Epithelial cell of prostate (primary cell): ENCODE measurements around the gene STXBP3.
"Not testable (repeated sequence)": the region's sequence is repeated elsewhere in the genome, so short reads cannot be mapped to it uniquely, and the experiment has no call there.

ENCODE experiments used
- DNase-seq: peaks from one replicate; pipeline ENCODE4 v3.0.0-alpha.2; 2011; ENCODE audit warnings: low read depth, low spot score
- H3K27ac ChIP-seq: fragments of 450-650 bp; 2 replicates; pipeline ENCODE4 v1.5.1; 2017; ENCODE audit warnings: mild to moderate bottlenecking

Gene STXBP3

DNA sequence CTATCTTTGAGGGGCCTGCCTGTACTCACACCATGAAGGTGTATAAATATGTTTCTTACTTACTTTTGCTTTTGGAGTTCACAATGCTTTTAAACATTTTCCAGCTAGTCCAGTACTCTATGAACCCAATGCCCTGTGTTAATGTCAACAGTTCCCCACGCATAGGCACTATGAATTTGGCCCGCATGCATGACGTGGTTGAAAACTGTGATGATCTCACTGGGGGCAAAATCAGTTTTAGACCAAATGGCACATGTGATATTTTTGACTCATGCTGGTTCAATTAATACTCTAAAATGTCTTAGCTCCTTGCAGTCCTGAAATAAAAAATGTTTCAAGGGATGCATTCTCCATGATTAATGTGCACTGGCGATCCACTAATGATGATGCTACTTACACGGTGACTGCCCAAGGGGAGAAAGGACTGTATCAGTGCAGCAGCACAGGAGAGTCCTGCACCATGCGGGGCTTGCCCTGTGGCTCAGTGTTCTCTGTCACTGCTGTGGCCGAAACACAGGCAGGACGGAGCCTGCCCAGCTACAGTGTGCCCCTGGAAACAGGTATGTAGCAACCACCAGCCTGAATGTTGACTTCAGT is 18.0 kb upstream of the STXBP3 start:
- DNase-seq: no peak
- H3K27ac ChIP-seq: no peak overlapping the region

DNA sequence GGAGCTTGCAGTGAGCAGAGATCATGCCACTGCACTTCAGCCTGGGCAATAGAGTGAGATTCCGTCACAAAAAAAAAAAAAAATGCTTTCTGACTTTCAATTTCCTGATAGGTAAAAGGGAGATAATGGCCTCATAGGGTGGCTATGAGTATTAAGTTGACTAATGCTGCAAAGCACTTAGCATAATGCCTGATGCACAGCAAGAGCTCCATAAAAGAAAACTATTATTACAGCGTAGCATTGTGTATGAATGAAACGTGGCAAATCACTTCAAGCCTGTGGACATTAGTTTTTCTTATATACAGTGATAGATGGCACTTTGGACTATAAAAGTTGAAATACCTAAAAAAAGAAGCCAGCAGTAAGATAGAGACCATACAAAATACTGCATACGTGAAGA is 17.0 kb upstream of the STXBP3 start:
- no peak overlapping the region for H3K27ac ChIP-seq
- no peak for DNase-seq

DNA sequence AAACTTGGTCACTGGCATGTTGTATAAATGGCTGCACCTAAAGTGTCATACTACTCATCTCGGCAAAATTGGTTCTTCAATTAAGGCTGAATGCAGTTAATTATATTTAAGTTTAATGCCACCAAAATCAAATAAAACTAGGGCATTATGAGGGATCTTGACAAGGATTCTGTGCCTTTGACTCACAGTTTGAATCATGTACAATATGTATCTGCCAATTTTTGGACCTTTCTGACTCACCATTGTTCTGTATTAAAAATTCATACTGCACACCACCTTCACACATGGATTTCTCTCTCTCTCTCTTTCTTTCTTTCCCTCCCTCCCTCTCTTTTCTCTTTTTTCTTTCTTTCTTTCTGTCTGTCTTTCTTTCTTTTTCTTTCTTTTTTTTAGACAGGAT is 14.1 kb upstream of the STXBP3 start:
- H3K27ac ChIP-seq: no peak overlapping the region
- no peak for DNase-seq

- no peak for DNase-seq
- no peak overlapping the region for H3K27ac ChIP-seq
Observed at GRCh38 chr1:108734171-108734865, 12.2 kb upstream of the STXBP3 start.

GRCh38 chr1:108742253-108742652 is 4.2 kb upstream of the STXBP3 start:
- DNase-seq: no peak

DNA sequence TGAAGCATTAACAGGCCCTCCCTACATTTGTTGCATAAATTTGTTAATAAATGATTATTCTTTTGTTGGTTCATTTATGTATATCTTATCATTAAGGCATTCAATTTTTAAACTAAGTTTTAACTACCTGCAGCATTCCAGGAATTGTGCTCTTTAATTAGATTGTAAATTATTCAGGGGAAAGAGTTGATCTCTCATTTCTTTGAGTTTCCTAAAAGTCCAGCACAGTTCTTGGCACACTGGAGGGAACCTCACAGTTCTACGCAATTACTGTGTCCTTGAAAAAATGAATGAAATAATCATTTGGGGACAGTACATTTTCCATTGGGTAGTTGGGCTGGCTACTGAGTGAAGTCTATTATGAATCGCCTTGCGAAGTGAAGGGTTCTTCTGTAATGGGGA is 493 bp upstream of the STXBP3 start:
- DNase-seq: no peak
- H3K27ac ChIP-seq: peak overlapping the region; percentile 94

More at GRCh38 chr1:108742253-108742652, 4.2 kb upstream of the STXBP3 start:
- no peak overlapping the region for H3K27ac ChIP-seq

DNA sequence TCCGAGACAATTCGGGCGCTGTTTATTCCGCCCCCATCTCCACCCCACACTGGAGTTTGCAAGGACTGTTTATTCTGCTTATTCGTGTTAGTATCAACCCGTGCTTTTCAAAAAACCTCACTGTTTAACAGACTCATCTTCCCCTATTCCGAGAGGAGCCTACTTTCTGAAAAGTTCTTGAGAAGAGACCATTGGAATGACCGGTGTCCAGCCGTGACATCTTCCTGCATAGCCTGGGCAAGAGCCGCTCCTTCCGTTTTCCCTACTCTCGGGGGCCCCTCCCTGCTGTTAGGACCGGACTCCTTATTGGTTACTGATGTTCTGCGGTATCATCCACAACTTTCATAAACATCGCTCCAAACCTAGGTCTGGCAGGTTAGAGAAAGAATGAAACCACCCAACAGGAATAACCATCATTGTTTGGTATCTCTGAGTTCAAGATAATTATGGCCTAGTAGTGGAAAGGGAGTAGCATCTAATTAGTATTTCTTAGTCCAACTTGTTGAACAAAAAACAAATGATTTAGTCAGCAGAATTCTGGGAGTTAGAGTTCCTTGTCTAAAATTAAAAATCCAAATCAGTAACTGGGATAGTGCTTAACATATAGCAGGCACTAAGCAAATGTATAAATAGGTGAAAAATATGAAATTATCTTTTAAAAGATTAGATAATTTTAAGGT is 837 bp downstream of the STXBP3 start:
- peak; percentile 60 for DNase-seq
- H3K27ac ChIP-seq: peak overlapping the region; percentile 94

DNA sequence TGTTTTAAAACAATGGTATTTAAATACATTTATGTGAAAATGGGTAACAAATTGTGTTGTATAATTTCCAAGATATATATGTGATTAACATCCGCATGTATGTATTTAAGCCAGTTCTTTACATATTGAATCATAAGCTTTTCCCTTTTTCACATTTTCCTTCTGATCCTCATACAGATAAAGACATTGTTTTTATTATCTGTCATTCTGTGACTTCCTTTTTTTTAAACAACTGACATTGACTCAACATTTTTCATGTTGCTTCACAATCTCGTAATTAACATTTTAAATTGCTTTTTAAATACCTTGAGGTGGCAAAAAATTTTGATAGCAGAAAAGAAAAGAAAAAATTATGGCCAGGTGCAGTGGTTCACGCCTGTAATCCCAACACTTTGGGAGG is 1.4 kb downstream of the STXBP3 start:
- H3K27ac ChIP-seq: peak overlapping the region; percentile 94
- no peak for DNase-seq

DNA sequence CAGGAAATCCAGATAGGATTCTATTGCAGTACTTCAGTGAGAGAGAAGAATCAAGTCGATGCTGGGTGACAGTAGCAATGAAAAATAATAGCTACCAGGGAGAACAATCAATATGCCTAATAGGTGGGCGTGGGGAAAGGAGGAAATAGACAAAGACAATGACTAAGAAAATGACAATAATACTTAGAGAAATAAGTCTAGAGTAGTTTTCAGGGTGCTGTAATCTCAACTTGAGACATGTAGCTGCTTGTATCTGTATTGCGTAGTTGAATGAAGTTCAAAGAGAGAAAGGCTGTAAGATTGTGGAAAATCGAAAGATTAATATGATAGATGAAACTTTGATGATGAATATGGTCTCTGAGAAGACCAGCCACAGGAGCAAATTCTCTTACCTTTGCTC is 2.6 kb downstream of the STXBP3 start:
- H3K27ac ChIP-seq: peak overlapping the region; percentile 29
- DNase-seq: no peak

GRCh38 chr1:108750476-108751181 is 4.2 kb downstream of the STXBP3 start:
- DNase-seq: no peak
- no peak overlapping the region for H3K27ac ChIP-seq

DNA sequence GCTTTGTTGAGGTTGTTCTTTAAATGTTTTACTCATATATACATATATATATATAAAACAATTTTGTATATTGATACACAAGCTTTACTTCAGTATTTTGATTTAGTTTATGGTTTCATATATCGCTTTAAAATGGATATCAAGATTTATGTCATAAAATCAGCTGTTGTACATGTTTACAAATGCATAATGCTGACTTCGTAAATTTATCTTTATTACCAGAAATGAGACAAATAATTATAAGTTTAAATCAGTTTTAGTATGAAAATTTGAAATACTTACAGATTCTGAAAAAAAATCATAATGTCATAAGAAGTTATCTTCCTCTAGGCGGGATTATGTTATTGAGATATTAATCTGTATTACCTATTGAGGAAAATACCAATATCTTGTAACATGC is 6.9 kb downstream of the STXBP3 start:
- DNase-seq: no peak
- no peak overlapping the region for H3K27ac ChIP-seq

DNA sequence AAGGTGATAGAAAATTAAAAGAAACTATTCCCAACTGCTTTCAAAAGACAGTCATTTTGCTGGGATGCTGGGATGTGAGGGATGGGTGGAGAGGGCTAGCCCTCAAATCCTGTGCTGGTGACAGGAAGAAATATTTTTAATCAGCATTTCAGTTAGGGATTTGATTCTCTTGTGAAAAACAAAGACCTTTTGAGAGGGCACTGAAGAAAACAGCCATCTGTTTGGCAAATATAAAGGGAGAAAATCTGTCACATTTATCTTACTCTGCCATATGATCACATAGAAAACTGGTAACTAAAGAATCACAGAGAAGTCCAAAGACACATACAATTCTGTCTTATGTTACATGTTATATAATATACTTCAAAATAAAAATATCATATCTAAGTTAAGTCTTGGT is 12.3 kb downstream of the STXBP3 start:
- H3K27ac ChIP-seq: no peak overlapping the region
- DNase-seq: no peak

GRCh38 chr1:108767115-108767514 is 20.6 kb downstream of the STXBP3 start:
- no peak for DNase-seq
- H3K27ac ChIP-seq: no peak overlapping the region

GRCh38 chr1:108767708-108768107 is 21.2 kb downstream of the STXBP3 start:
- H3K27ac ChIP-seq: no peak overlapping the region
- DNase-seq: no peak

GRCh38 chr1:108777839-108778238 is 31.4 kb downstream of the STXBP3 start:
- peak overlapping the region; percentile 3 for H3K27ac ChIP-seq
- DNase-seq: no peak

DNA sequence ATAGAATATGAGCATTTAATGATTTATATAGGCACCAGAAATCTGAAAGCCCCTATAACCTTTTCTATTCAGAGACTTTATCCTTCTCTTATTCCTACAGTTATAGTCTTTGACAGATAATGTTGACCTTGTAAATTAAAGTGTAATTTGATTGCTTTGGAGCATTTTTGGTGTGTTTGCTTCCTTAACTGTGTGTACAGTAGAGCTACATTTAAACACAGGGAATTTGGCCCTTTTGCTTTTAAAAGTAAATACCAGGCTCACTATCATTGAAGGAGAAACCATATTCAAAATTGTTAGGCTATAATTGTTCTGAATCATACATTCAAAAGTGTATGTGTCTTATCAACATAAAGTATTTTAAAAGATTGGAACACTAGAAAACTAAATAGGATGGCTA is 33.0 kb downstream of the STXBP3 start:
- H3K27ac ChIP-seq: no peak overlapping the region
- no peak for DNase-seq

- no peak overlapping the region for H3K27ac ChIP-seq
- DNase-seq: no peak
Observed at GRCh38 chr1:108780937-108781574, 34.6 kb downstream of the STXBP3 start.

DNA sequence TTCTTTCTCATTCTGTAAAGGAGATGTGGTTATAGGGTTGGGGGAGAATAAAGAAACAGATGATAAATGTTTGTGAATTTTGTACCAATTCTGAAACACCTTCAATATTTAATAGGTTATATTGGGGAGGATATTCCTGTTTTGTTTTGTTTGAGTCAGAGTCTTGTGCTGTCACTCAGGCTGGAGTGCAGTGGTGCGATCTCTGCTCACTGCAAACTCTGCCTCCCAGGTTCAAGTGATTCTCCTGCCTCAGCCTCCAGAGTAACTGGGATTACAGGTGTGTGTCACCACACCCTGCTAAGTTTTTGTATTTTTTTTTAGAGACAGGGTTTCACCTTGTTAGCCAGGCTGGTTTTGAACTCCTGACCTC is 35.1 kb downstream of the STXBP3 start:
- not testable (repeated sequence) for DNase-seq

DNA sequence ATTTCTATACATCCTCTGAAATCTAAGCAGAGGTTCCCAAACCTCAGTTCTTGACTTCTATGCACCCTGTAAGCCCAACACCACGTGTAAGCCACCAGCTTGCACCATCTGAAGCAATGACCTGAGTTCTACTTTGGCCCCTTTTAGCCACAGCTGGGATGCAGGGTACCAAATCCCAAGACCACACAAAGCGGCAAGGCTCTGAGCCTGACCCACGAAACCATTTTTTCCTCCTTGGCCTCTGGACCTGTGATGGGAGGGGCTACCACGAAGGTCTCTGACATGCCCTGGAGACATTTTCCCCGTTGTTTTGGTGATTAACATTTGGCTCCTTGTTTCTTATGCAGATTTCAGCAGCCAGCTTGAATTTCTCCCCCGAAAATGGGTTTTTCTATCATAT is 38.8 kb downstream of the STXBP3 start:
- no peak for DNase-seq
- H3K27ac ChIP-seq: no peak overlapping the region

More for the DNA sequence above, 35.1 kb downstream of the STXBP3 start:
- not testable (repeated sequence) for H3K27ac ChIP-seq

GRCh38 chr1:108785880-108786279 is 39.4 kb downstream of the STXBP3 start:
- DNase-seq: no peak

GRCh38 chr1:108791790-108792189 is 45.3 kb downstream of the STXBP3 start:
- H3K27ac ChIP-seq: no peak overlapping the region
- no peak for DNase-seq

More at GRCh38 chr1:108785880-108786279, 39.4 kb downstream of the STXBP3 start:
- no peak overlapping the region for H3K27ac ChIP-seq
